ENCODE data around the gene SERPINA4.

Gene SERPINA4, protein sequence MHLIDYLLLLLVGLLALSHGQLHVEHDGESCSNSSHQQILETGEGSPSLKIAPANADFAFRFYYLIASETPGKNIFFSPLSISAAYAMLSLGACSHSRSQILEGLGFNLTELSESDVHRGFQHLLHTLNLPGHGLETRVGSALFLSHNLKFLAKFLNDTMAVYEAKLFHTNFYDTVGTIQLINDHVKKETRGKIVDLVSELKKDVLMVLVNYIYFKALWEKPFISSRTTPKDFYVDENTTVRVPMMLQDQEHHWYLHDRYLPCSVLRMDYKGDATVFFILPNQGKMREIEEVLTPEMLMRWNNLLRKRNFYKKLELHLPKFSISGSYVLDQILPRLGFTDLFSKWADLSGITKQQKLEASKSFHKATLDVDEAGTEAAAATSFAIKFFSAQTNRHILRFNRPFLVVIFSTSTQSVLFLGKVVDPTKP

DNA sequence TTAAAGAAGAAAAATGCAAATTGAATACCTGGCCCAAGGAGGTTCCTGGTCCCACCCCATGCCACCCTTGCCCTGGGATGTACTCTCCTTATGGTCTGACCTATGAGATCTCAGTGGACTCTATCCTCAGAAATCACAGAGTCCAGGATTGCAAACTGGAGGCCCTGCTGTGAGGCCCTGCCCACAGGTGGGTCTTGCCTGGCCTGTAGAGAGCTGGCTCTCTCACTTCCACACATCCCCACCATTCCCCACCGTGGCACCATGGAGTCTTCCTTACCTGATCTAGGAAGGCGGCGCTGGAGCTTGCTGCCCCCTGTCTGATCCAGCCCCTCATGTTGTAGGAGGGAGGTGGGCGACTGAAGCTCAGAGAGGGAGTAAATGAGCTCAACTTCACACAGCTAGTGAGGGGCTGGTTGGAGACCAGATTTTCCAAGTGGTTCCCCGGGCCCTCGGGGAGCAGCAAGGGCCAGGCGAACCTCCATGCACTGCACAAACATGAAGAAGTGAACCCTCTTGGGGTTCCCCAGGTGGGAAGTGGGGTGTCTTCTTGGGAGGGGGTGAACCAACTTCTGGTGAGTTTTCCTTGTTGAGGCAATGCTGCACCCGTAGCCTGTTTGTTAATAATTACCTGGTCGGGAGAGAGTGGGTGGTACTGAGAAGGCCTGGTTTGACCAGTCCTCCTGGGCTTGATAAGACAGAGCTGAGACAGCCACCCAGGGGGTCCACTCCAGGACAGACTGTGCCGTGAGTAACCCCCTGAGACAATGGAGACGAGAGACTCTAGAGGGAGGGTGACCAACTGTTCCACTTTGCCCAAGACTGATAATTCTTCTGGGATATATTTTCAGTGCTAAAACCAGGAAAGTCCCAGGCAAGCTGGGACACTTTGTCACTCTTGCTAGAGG lies at the start of gene SERPINA4:
TSS of gene SERPINA4 (plus strand) at position 692 of the 905 bp plus-strand sequence. CDS start 2,041 bp downstream, outside the sequence.
- no peaks in the 10 kb centered on the region for H3K27me3 Mint-ChIP-seq
- peaks cover 3% of the 10 kb centered on the region for H3K9me3 Mint-ChIP-seq
- H3K4me3 Mint-ChIP-seq = no peak within 1 kb of the TSS
- no peak within 1 kb of the TSS for H3K27ac Mint-ChIP-seq
- no peaks in the 10 kb centered on the region for H3K36me3 Mint-ChIP-seq
- no peaks in the 10 kb centered on the region for H3K4me1 Mint-ChIP-seq
- ATAC-seq = no peak

DNA sequence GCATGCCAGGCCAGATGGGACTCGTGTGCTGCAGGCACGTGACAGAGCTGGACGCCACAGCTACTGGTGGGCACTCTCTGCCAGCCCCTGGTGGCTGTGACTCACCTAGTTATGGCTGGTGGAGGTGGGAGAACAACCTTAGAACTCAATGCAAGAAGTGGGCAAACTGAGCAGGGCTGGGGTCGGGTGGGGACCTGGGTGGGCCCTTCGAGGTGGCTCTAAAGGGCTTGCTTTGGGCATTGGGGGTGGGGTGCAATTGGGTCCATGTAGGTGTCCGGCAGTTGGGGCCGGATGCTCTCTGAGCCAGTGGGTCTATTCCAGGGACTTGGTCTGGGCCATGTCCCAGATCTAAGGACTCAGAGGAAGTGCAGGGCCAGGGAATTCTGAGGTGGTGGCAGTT lies 46.9 kb upstream of the SERPINA4 start:
- Mint-ChIP-seq H3K4me3 (no peak overlapping the region), H3K27ac (no peak overlapping the region), H3K4me1 (no peaks in the 10 kb centered on the region), H3K9me3 (peaks cover 7% of the 10 kb centered on the region), H3K27me3 (no peaks in the 10 kb centered on the region), H3K36me3 (no peaks in the 10 kb centered on the region)
- no peak for ATAC-seq

DNA sequence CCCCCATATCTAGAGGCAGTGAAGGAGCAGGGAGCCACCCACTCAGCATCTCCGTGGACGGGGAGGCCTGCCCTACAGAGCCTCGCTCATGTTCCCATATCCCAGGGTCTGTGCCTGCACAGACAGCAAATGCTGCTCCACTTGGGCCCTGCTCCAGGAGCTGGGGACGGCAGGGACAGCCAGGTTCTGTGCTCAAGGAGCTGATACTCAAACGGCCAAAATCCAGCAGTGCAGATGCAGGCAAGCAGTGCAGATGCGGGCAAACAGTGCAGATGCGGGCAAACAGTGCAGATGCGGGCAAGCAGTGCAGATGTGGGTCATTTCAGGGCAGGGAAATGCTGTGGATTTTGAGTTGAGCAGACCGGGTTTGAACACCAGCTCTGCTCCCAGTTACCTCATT lies 45.8 kb upstream of the SERPINA4 start:
- no peaks in the 10 kb centered on the region for H3K4me1 Mint-ChIP-seq
- H3K27me3 Mint-ChIP-seq = no peaks in the 10 kb centered on the region
- H3K4me3 Mint-ChIP-seq = no peak overlapping the region
- no peak overlapping the region for H3K27ac Mint-ChIP-seq
- ATAC-seq = no peak
- no peaks in the 10 kb centered on the region for H3K36me3 Mint-ChIP-seq
- peaks cover 15% of the 10 kb centered on the region for H3K9me3 Mint-ChIP-seq

DNA sequence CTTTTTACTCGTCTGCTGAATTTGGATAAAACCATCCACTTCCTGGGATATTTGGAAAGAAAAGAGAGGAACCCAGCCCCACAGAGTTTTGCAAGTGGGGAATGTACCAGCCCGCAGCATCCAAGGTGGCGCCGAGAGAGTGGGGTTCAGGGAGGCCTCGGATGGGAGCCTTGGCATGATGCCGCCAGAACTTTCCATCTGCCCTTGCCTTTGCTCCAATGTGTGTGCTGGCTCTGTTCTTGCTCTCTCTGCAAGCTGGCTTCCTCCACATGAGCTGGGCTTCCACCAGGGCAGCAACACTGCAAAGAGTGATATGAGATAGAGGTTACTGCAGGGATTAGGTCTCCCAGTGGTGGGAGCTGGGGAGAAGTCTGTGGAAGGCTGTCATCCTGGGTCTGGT lies 45.4 kb upstream of the SERPINA4 start:
- Mint-ChIP-seq H3K27ac (no peak overlapping the region), H3K4me3 (no peak overlapping the region), H3K27me3 (no peaks in the 10 kb centered on the region), H3K9me3 (peaks cover 15% of the 10 kb centered on the region), H3K4me1 (no peaks in the 10 kb centered on the region), H3K36me3 (no peaks in the 10 kb centered on the region)
- no peak for ATAC-seq

DNA sequence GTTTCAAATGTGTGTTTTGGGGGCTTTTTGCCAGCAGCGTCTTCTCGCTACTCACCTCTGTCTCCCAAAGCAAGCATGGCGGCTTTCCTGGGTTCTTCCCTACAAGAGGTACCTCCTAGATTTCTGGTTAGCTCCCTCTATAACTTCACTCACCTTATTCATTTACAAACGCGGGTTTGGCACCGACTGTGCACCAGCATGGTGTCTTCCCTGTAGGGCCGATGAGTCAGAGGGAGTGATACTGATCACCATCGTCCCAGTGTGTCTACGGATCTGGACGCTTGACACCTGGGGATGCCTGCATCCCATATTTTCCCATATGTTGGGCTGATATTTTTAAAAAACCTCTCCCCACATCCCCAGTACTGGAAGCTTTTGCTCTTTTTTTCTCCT lies 44.0 kb upstream of the SERPINA4 start:
- ATAC-seq = no peak
- Mint-ChIP-seq H3K36me3 (no peaks in the 10 kb centered on the region), H3K4me3 (no peak overlapping the region), H3K4me1 (no peaks in the 10 kb centered on the region), H3K9me3 (peaks cover 15% of the 10 kb centered on the region), H3K27me3 (no peaks in the 10 kb centered on the region), H3K27ac (no peak overlapping the region)

DNA sequence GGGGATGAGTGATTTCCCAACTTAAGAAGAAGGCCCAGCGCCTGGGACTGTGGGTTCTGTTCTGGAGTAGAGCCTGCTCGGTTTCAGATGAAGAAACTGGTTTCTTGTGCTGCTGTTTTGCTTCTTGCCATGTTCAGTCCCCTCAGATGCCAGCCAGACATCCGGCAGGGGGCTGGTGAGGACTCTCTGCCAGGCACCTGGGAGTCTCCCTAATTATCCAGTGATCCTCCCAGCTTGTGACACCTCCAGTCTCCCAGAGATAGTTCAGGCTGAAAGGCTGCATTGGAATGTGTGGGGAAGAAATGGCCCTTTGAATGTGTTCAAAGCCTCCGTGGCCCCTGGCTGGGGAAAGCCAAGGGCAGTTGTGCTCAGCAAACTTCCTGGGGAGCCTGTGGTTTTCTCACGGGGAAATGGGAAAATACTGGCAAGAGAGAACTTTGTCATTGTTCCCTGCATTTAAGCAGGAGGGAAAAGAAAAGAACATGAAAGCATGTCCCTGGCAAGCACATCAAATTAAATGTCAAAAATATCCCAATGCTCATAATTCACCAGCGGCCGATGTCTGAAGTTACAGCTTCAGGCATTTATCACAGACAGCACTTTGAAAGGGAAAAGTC lies 43.5 kb upstream of the SERPINA4 start:
- no peaks in the 10 kb centered on the region for H3K27me3 Mint-ChIP-seq

DNA sequence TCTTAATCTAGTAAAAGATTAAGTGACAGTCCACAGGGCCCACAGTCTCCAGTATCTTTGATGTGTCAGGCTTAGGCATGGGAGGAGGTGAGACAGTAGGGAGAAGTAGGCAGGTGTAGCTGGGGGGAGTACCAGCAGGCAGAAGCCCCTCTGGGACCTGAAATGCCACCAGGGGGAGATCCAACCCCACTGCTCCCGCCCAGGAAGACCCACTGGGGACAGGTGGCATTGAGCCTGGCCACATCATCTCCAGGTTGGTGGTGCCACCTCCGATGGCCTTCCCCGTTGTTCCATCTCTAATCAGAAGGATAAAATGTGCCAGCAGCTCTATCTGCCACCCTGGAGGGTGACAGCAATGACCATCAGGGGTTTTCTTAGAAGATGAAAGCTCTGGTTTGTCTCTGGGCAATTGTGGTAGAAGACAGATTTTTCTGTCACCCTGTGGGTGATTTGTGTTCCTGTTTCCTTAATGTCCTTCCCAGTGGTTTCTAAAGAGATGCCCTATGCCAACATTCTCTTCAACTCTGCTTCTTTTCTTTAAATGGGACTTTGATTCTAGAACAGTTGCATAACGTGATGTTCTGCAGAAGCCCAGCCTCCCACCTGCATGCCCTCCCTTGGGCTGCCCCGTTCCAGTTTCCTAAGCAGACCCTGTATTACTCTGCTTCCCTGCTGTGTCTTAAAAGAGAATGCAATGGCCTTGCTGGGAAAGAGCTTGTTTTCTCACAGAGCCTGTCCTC lies 39.7 kb upstream of the SERPINA4 start:
- H3K9me3 Mint-ChIP-seq = peaks cover 15% of the 10 kb centered on the region
- H3K27ac Mint-ChIP-seq = no peak overlapping the region
- H3K4me1 Mint-ChIP-seq = no peaks in the 10 kb centered on the region
- ATAC-seq = no peak
- H3K36me3 Mint-ChIP-seq = no peaks in the 10 kb centered on the region
- peaks cover 19% of the 10 kb centered on the region for H3K27me3 Mint-ChIP-seq
- H3K4me3 Mint-ChIP-seq = no peak overlapping the region

More for the DNA sequence above, 43.5 kb upstream of the SERPINA4 start:
- H3K4me3 Mint-ChIP-seq = no peak overlapping the region
- H3K27ac Mint-ChIP-seq = no peak overlapping the region
- no peak for ATAC-seq
- H3K36me3 Mint-ChIP-seq = no peaks in the 10 kb centered on the region
- H3K4me1 Mint-ChIP-seq = no peaks in the 10 kb centered on the region
- peaks cover 15% of the 10 kb centered on the region for H3K9me3 Mint-ChIP-seq

DNA sequence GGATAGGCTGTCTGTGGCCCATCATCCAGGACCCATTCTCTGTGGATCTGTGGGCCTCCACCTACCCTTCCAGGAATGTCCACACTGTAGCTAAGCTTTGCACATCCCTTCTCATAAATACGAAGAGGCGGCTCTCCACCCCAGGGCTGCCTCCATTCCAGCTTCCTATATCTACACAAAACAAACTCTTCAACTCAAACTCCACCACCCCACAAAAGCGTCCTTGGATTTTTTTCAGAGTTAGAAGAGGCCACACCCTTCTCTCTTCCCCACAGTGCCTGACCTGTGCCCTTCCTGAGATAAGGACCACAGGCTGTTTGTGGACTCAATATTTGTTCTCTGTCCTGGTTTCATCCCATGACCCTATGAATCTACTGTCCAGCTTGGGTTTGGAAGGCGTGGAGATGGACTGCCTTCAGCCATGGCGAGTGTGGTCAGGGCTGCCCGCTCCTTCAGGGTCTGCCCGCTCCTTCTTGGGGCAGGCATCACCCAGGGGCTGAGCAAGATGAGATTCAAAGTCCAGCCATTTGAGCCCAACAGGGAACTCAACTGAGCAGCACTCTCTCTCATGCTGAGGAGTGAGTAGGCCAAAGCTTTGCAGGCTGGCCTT lies 39.0 kb upstream of the SERPINA4 start:
- Mint-ChIP-seq H3K36me3 (no peaks in the 10 kb centered on the region), H3K27ac (no peak overlapping the region), H3K4me3 (no peak overlapping the region), H3K27me3 (peaks cover 19% of the 10 kb centered on the region), H3K9me3 (peaks cover 20% of the 10 kb centered on the region), H3K4me1 (no peaks in the 10 kb centered on the region)
- ATAC-seq = no peak

DNA sequence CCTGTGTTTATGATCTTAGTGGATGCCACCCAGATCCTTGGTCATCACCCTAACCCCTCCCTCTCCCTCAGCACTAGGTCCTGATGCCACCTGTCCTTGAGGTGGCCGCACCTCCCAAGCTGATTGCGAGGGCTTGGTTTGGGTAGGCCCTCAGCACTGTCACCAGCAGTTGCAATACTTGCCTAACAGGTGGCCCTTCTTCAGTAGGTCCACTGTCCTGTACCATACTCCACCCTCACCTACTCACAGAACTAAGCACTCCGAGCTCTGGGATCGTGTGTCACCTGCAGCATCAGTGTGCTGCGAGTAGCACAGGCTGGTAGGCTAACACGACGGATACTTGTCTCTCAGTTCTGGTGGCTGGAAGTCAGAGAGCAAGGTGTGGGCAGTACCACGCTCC lies 38.0 kb upstream of the SERPINA4 start:
- Mint-ChIP-seq H3K27ac (no peak overlapping the region), H3K9me3 (peaks cover 23% of the 10 kb centered on the region), H3K36me3 (no peaks in the 10 kb centered on the region), H3K4me1 (no peaks in the 10 kb centered on the region), H3K4me3 (no peak overlapping the region), H3K27me3 (peaks cover 19% of the 10 kb centered on the region)
- ATAC-seq = no peak

DNA sequence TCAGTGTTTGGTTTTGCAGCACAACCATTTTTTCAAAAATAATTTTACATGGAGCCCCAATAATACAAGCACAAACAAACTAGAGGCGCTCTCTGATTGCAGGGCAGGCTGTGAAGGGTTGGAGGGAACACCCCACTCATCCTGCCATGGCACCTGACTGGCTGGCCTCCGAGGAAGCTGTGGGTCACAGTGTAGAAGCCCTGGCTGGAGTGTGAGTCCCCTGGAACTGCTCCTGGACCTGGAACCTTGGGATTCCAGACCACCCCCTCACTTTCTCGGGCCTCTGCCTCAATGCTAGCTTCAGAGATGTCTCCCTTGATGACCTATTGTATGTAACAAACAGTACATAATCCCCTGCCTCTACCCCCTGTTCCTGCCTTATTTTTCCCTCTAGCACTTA lies 37.1 kb upstream of the SERPINA4 start:
- Mint-ChIP-seq H3K4me3 (no peak overlapping the region), H3K36me3 (no peaks in the 10 kb centered on the region), H3K4me1 (no peaks in the 10 kb centered on the region), H3K9me3 (peaks cover 19% of the 10 kb centered on the region), H3K27me3 (peaks cover 19% of the 10 kb centered on the region), H3K27ac (no peak overlapping the region)
- ATAC-seq = no peak

DNA sequence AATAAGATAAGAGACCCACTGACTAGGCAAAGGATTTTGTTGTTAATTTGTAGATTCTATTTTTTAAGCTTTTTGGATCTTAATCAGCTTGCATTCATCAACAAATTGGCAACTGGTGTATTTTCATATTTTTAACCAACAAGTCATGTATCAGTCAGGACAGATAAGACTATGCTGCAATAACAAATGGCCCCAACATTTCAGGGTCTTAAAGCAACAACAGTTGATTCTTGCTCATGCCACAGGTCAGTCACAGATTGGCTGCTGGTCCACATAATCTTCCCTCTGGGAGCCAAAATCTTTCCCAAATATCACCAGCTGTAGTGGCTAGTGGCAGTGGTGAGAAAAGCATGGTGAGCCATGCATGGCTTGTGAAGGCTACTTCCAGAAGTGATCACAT lies 30.1 kb upstream of the SERPINA4 start:
- Mint-ChIP-seq H3K27ac (no peak overlapping the region), H3K4me3 (no peak overlapping the region), H3K9me3 (peaks cover 8% of the 10 kb centered on the region), H3K36me3 (no peaks in the 10 kb centered on the region), H3K4me1 (no peaks in the 10 kb centered on the region), H3K27me3 (no peaks in the 10 kb centered on the region)
- ATAC-seq = no peak

DNA sequence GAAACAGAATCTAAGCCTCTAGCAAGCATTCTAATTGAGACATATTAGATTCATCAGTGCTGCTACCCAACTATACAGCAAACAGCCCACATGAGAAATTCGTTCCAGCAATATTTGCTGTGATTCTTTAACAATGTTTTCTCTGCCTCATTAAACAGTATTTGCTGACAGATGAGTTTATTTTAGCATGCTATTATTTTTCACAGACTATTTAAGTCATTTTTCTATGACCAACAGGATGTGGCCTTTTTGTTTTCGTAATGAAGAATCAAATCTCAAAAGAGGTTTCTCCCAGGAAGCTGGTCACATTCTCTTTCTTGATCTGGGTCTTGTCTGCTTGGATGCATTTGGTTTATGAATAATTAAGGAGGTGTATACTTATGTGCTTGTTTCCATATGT lies 28.8 kb upstream of the SERPINA4 start:
- no peaks in the 10 kb centered on the region for H3K4me1 Mint-ChIP-seq
- ATAC-seq = no peak
- H3K27me3 Mint-ChIP-seq = no peaks in the 10 kb centered on the region
- no peaks in the 10 kb centered on the region for H3K36me3 Mint-ChIP-seq
- H3K27ac Mint-ChIP-seq = no peak overlapping the region
- H3K9me3 Mint-ChIP-seq = peaks cover under 1% of the 10 kb centered on the region
- no peak overlapping the region for H3K4me3 Mint-ChIP-seq

DNA sequence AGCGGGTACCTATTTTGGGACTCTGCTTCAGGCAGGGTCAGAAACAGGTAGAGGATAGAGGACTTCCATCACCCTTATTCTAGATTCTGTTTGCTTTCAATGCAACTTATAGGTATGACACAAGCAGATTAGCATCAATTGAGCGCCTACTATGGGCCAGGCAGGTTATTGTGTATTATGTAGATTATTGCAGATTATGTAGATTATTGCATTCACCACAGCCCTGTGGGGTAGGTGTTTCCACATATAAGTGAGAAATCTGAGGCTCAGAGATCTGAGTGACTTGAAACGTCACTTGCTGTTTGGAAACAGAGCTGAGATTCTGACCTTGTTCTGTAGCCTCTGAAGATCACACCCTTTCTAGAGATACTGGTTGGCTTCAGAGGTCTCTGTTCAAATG lies 25.7 kb upstream of the SERPINA4 start:
- Mint-ChIP-seq H3K36me3 (no peaks in the 10 kb centered on the region), H3K4me3 (no peak overlapping the region), H3K27me3 (no peaks in the 10 kb centered on the region), H3K27ac (no peak overlapping the region), H3K4me1 (no peaks in the 10 kb centered on the region), H3K9me3 (no peaks in the 10 kb centered on the region)
- ATAC-seq = no peak

DNA sequence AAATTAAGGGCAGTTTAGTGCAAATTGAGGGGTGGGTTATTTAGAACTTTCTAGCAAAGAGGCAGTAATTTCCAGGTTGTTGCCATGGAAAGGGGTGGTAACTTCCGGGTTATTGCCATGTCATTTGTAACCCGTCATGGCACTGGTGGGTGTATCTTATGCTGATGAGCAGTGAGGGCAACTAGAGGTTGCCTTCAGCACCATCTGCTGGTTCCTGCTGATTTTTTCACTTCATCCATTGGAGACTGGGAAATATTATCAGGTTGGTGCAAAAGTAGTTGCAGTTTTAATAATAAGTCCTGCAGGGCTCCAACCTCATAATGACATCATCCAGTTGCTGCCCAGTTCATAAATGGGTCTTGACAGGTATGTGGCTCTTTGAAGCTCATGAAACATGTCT lies 24.4 kb upstream of the SERPINA4 start:
- Mint-ChIP-seq H3K4me3 (no peak overlapping the region), H3K27ac (no peak overlapping the region), H3K9me3 (no peaks in the 10 kb centered on the region), H3K27me3 (no peaks in the 10 kb centered on the region), H3K4me1 (no peaks in the 10 kb centered on the region), H3K36me3 (no peaks in the 10 kb centered on the region)
- ATAC-seq = no peak

Data from stimulated activated memory B cell treated with anti-CD40 and anti-IgM and Interleukin-4, amounts not matched to agents 10 μg/mL and 1 μg/mL and 100 μg/mL, for 72 hours (primary cell).